HL-60/S4 treated with phorbol 12-myristate 13-acetate at 8.2 ng/mL for 4 days and 3 days (cell line): ENCODE measurements around the gene ZSWIM3.

Source experiments
- in situ Hi-C: fragments of 300-500 bp; cut with MboI; formaldehyde crosslinking; loops from 2 replicates; pipeline ENCODE4 v1.15.0; 2022; ENCODE audit warnings: low sequenced_read_pairs

The ZSWIM3 gene

GRCh38 chr20:45832619-45833018, 24.8 kb upstream of the ZSWIM3 start:
- in situ Hi-C loops: no loop called here

GRCh38 chr20:45833030-45833882, 24.2 kb upstream of the ZSWIM3 start, which contains the start of gene SNX21:
SNX21 (plus strand) TSS chr20:45833799; CDS start chr20:45833920, 121 bp downstream.
- in situ Hi-C loops: no loop called here

- in situ Hi-C loops: no loop called here
These were observed 23.3 kb upstream of the ZSWIM3 start for GRCh38 chr20:45833883-45834796.

- in situ Hi-C loops: no loop called here
These were observed 22.6 kb upstream of the ZSWIM3 start for GRCh38 chr20:45834797-45835161.

GRCh38 chr20:45835329-45835765, 22.1 kb upstream of the ZSWIM3 start:
- in situ Hi-C loops: no loop called here

GRCh38 chr20:45835825-45836224, 21.6 kb upstream of the ZSWIM3 start:
- in situ Hi-C loops: no loop called here

GRCh38 chr20:45836841-45837240, 20.6 kb upstream of the ZSWIM3 start:
- in situ Hi-C loops: no loop called here

GRCh38 chr20:45840700-45841198, 16.7 kb upstream of the ZSWIM3 start:
- in situ Hi-C loops: no loop called here

GRCh38 chr20:45841407-45842129, 15.8 kb upstream of the ZSWIM3 start:
- in situ Hi-C loops: no loop called here

- in situ Hi-C loops: no loop called here
These were observed 15.1 kb upstream of the ZSWIM3 start for GRCh38 chr20:45842169-45842812.

- in situ Hi-C loops: no loop called here
These were observed 13.9 kb upstream of the ZSWIM3 start for GRCh38 chr20:45843506-45843905.

- in situ Hi-C loops: no loop called here
These were observed 12.0 kb upstream of the ZSWIM3 start for GRCh38 chr20:45845452-45845851.

GRCh38 chr20:45848421-45848820, 9.0 kb upstream of the ZSWIM3 start:
- in situ Hi-C loops: no loop called here

- in situ Hi-C loops: no loop called here
These were observed 8.3 kb upstream of the ZSWIM3 start for GRCh38 chr20:45848969-45849582.

GRCh38 chr20:45850238-45850637, 7.2 kb upstream of the ZSWIM3 start:
- in situ Hi-C loops: no loop called here

- in situ Hi-C loops: no loop called here
These were observed 6.5 kb upstream of the ZSWIM3 start for GRCh38 chr20:45850926-45851325.

GRCh38 chr20:45851501-45851900, 5.9 kb upstream of the ZSWIM3 start:
- in situ Hi-C loops: no loop called here

- in situ Hi-C loops: no loop called here
These were observed 5.1 kb upstream of the ZSWIM3 start for GRCh38 chr20:45852326-45852725.

- in situ Hi-C loops: no loop called here
These were observed 3.9 kb upstream of the ZSWIM3 start for GRCh38 chr20:45853484-45853883.

GRCh38 chr20:45857882-45858216, 435 bp downstream of the ZSWIM3 start:
- in situ Hi-C loops: no loop called here
